ENCODE measurements around the gene NUTM2B.
"Not testable (repeated sequence)": the region's sequence is repeated elsewhere in the genome, so short reads cannot be mapped to it uniquely, and the experiment has no call there.

The NUTM2B gene, protein sequence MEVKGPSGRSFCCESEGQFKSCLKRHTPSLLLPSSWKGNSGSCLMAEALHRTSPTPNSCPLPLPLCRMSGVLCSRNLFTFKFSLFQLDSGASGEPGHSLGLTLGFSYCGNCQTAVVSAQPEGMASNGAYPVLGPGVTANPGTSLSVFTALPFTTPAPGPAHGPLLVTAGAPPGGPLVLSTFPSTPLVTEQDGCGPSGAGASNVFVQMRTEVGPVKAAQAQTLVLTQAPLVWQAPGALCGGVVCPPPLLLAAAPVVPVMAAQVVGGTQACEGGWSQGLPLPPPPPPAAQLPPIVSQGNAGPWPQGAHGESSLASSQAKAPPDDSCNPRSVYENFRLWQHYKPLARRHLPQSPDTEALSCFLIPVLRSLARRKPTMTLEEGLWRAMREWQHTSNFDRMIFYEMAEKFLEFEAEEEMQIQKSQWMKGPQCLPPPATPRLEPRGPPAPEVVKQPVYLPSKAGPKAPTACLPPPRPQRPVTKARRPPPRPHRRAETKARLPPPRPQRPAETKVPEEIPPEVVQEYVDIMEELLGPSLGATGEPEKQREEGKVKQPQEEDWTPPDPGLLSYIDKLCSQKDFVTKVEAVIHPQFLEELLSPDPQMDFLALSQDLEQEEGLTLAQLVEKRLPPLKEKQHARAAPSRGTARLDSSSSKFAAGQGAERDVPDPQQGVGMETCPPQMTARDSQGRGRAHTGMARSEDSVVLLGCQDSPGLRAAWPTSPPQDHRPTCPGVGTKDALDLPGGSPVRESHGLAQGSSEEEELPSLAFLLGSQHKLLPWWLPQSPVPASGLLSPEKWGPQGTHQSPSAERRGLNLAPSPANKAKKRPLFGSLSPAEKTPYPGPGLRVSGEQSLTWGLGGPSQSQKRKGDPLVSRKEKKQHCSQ

DNA sequence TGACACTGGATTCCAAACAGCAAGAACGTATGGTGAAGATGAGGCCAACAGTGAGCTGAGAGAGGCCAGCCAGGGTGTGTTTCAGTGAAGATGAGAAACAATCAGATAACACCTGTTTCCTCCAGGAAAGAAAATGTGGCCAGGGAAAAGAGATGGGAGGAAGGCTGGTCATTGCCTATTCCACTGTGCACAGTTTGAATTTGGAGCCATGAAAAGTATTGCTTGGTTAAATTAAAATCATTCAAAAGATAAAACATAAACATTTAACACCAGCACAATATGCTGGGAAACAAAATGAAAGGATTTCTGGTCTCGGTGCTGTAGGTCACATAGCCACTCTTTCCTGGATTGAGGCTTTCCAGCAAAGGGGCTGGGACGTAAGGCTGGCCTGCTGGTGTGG is at the start of gene NUTM2B:
Gene NUTM2B (plus strand): TSS at position 301 of the 400 bp plus-strand sequence. CDS start 383 bp downstream, outside the sequence.
- DNase-seq (ENCODE audit: low spot score) = not testable (repeated sequence)

DNA sequence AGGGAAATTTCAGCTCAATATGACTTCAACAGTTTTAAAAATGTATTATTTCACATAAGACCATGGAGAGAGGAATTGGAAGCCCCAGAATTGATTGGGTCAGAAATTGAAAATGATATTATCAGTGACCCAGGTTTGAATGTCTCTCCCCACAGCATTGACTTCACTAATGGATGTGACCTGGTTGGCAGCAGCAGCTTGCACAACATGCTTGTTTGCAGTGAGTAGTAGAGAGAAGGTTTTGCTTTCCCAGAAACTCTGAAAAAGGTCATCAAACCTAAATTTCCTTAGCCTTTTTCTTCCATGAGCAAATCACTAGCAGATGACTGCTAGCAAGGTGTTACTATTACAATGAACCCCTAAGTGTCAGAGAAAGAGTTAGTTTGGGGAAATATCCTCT is 39.7 kb upstream of the NUTM2B start:
- DNase-seq (ENCODE audit: low spot score) = not testable (repeated sequence)

DNA sequence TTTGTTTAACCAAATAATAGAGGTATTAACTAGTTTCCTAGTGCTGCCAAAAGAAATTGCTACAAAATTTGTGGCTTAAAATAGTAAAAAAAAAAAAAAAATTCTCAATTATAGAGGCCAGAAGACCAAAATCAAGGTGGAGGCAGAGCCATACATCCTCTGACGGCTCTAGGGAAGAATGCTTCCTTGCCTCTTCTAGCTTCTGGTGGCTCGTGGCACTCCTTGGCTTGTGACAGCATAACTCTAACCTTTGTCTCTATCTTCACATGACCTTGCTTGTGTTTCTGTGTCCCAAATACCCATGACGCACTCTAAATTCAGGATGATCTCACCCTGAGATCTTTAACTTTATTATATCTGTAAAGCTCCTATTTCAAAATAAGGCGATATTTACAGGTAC is 38.3 kb upstream of the NUTM2B start:
- not testable (repeated sequence) for DNase-seq (ENCODE audit: low spot score)

DNA sequence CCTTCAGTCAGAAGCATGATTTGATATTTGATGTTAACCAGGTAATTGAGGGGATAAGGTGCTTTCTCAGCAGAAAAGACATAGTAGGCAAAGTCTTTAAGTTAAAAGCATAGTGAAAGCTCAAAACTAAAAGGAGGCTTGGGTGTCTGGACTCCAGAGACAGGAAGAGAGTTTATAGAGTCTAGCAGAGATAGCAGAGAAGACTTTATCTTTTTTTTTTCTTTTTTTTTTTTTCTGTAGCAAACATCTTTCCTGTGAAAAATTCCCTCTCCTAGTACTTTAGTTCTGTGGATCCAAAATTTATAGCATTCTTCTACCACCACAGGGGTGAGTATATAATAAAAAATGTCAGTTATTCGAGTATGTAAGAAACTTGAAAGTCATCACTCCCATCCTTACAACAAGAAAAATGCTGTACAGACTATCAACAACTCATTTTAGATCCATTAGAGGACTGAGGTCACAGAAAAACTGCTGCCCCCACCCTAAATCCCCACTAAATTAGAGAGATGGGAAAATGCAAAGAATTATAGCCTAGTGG is 33.7 kb upstream of the NUTM2B start:
- DNase-seq (ENCODE audit: low spot score) = not testable (repeated sequence)

DNA sequence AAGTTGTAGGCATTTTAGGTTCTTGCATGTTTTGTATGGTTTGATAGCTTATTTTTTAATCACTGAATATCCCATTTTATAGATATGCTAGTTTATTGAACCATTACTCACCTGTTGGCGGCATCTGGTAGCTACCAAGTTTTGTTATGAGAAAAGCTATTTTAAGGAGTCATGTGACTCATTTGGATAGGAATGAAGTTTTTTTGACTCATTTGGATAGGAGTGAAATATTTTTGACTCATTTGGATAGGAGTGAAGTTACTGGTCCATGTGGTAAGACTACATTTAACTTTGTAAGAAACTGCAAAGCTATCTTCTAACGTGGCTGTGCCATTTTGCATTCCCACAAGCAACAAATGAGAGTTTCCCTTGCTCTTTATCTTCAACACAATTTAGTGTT is 28.1 kb upstream of the NUTM2B start:
- peak; percentile 1 for DNase-seq (ENCODE audit: low spot score)

DNA sequence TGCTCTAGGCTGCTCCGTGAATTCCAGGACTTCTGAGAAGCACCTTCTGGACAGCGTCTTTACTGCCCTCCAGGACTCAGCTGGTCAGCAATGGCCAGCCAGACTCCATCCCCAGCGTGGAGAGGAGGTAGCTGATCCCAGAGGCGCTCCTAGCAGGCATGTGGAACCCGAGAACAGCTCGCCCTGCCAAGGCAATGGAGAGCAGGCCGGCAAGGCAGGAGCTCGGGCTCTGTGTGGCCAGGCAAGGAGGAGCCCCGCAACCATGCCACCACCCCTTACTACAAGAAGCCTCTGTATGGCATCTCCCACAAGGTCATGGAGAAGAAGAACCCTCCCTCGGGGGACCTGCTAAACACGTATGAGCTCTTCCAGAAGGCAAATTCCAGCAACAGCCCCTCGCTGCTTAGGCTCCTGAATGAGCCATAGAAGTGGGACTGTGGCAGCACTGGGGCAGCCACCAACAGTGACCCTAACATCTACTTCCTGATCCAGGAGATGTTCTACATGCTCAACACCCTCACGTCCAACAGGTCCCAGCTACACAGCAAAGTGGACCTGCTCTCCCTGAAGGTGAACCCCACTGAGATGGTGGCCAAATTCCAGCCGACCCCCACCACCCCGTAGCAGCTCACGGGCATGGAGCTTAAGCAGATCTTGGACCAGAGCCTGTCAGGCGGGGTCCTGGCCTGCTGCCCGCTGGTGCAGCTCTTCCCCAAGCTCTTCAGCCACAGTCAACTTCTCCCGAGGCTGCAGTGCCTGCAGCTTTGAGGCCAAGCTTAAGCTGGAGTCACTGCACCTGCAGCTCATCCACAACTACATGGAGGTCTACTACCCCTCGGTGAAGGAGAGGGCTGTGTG is 19.8 kb upstream of the NUTM2B start:
- not testable (repeated sequence) for DNase-seq (ENCODE audit: low spot score)

DNA sequence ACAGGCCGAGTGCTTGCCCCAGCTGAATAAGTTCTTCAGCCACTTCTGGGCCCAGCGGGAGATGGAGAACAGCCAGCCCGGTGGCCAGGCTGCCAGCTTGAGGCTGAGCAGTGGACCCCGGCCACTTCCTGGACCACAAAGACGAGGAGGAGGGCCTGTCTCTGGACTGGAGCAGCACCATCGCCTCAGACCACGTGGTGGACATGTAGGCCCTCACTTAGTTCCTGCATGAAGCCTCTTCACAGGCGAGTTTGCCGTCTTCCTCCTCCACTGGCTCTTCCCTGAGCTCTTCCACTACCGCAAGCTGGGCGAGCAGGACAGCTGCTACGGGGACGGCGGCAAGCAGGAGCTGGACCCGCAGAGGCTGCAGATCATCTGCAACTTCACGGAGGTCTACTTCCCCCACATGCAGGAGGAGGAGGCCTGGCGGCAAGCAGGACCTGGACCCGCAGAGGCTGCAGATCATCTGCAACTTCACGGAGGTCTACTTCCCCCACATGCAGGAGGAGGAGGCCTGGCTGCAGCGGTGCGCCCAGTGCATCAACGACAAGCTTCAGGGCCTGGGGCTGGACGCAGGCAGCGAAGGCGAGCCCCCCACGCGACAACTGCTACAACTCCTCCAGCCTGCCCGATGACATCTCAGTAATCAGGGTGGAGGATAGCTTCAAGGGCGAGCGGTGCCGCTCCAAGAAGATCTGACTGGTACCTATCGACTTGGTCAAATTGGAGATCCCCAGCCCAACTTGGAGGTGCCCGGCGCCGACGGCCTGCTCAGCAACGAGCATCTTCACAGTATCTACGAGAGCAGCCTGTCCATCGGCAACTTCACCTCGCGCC is 18.9 kb upstream of the NUTM2B start:
- not testable (repeated sequence) for DNase-seq (ENCODE audit: low spot score)

DNA sequence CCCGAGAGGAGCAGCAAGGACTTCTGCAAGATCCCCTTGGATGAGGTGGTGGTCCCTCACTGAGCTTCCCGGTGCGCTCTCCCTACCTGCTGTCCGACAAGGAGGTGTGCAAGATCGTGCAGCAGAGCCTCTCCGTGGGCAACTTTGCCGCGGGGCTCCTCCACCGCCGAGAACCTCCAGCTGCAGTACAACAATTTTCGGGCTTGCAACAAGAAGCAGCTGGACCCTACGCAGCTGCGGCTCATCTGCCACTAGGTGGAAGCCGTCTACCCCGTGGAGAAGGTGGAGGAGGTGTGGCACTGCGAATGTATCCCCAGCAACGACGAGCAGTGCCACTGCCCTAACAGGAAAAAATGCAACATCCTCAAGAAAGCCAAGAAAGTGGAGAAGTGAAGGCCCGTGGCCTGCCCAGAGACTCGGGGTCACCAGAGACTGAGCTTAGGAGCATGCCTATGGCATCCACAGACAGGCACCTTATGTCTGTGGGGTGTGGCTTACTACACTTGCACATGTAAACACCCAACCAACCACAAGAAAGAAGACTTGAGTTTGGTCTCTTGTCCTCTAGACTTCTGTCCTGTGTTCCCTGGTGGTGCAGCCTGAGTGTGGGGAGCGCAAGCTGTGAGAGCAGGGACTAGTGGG is 17.9 kb upstream of the NUTM2B start:
- DNase-seq (ENCODE audit: low spot score) = peak; percentile 54

DNA sequence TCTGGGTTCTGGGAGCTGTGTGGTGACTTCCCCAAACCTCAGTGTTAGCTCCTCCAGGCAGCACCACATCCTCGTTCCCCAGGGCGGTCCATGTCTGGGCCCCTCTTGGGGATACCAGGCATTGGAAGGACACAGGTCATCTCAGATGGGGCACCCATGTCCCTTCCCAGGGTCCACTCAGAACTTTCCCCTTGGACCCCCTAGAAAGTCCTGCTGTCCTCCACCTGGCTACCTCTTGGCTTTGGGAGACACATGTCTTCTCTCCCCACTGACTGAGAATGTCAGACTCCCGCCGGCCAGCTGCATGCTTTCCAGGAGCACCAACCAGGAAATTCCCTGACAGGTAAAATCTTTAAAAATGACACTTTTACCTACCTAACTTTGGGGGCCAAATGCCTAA is 16.4 kb upstream of the NUTM2B start:
- DNase-seq (ENCODE audit: low spot score) = not testable (repeated sequence)

DNA sequence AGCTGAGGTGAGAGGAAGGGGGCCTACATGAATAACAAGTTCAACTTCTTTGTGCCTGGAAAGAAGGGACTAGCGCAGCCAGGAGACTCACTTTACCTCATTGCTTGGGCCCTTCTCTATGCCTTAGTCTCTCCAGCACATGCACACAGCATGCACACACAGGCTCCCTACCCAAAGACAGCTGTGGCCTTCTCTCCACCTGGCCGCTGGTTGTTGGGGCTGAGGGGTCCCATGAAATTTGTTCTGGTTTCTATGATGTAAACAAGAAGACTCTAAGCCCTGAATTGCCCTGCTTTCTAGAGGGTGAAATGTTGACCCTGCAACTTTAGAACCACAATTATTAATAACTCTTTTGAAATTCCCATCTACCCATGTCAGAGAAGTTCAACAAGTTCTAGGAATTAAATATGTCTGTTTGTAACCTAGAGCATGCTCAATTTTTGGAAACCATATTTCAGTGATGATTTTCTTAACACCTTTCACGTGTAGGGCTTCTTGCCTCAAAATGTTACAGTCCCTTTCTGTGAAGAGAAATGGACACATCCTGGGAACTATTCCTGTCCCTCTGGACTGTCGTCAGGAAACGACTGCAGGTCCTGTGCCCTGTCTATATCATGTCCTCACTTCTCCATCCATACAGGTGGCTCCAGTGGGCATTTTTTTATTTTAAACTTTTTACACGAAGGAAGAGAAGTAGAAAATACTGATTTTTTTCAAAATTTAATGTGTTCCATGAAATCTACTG is 15.4 kb upstream of the NUTM2B start:
- DNase-seq (ENCODE audit: low spot score) = not testable (repeated sequence)

DNA sequence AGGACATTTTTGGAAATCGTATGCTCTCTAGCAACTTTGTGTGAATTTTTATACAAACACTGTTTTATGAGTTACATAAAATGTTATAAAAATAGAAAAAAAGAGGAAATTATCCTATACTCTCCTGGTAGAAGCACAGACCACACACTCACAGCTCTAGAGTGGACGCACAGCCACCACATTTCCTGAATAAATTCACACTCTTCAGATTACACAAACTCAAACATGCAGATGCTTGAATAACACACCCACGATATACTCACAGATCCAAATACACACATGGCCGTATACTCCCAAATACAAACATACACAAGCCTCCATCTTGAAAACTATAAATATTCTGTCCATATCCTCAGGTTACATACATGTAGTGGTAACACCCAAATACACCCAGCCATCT is 14.2 kb upstream of the NUTM2B start:
- not testable (repeated sequence) for DNase-seq (ENCODE audit: low spot score)

DNA sequence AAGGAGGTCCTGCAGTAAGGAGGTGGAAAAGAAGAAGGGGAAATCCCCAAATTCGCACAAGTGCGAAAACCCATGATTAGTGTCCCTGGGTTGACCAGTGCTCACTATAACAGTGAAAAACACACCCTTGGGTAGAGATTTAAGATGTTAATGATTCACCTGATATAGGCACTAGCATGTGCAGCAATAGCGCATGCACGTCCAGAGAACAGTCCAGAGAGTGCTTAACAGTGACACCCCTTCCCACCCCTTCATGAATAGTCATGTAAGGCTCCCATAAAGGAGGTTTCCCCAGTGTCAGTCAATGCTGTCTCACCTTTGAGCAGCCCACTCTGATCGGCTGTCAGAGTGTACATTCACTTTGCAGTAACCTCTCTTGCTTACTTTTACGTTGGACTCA is 6.4 kb upstream of the NUTM2B start:
- not testable (repeated sequence) for DNase-seq (ENCODE audit: low spot score)

DNA sequence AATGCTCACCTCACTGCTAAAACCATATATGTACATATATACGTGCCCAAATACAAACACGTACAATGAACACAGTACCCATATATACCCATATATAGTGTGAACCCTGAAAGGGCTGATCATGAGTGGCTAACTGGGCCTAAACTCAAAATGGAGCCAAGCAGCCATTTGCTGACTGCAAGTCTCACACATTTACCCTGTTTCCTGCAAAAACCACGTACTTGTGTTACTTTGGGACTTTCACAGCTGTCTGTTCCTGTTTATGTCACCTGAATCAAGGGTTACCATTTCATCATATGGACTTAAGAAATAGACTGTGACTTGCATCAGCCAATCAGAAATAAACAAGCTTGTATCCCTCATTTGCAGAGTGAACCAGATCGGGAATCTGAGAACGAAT is 5.9 kb upstream of the NUTM2B start:
- not testable (repeated sequence) for DNase-seq (ENCODE audit: low spot score)

DNA sequence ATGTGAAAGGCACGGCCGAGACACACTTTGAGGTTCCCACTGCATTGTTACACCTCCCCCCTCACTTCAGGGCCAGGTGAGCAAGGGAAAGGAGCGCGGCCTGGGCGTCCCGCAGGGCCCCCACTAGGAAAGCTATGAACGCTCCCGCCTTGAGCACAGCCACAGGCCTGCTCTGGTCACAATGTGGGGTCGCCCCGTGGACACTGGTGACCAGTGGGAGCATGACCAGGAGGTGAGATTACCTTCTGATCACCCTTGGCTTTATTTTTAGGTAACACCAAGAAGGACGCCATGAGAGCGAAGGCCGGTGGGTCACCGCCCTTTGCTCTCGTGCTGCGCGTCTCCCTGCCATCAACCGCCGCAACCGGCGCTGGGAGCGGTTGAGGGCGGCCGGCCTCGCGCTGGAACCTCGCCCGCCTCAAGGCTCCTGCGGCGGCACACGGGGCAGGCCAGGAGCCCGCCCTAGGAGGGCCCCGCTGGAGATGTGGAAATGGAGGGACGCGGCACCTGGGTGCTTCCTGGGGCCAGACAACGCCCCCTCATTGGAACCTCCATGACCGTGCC is 2.6 kb upstream of the NUTM2B start:
- not testable (repeated sequence) for DNase-seq (ENCODE audit: low spot score)

DNA sequence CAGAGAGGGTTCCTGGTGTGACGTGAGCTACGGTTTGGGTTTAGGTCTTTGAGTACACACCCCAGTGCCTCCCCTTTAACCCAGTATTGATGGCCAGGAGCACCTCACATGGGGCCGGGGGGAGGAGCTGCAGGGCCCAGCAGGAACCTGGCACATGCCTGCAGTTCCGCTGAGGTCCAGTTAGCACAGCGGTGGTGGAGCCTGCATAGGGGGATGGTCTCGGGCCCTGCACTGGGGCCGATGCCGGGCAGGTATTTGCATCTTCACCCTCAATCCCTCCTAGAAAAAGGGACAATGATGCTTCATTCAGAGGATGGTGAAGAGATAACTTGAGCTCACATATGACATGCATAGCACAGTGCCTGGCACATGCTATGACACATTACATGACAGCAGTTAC is 4.0 kb downstream of the NUTM2B start:
- DNase-seq (ENCODE audit: low spot score) = not testable (repeated sequence)

DNA sequence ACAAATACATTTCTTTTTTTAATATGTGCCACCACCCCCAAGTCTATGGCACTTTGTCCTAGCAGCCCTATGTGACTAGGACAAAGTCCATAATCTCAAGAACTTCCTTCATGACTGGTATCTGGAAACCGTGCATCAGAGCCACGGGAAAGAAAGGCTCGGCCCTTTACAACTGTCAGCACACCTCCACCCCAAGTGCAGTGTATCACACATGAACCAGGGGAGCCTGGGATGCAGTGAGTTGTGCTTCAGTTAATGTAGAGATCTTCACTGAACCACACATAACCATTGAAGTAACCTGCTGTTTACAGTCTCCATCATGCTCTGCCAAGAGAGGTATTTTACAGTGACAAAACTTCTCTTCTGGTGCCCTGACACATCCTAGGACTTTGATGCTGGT is 11.9 kb downstream of the NUTM2B start:
- DNase-seq (ENCODE audit: low spot score) = not testable (repeated sequence)

DNA sequence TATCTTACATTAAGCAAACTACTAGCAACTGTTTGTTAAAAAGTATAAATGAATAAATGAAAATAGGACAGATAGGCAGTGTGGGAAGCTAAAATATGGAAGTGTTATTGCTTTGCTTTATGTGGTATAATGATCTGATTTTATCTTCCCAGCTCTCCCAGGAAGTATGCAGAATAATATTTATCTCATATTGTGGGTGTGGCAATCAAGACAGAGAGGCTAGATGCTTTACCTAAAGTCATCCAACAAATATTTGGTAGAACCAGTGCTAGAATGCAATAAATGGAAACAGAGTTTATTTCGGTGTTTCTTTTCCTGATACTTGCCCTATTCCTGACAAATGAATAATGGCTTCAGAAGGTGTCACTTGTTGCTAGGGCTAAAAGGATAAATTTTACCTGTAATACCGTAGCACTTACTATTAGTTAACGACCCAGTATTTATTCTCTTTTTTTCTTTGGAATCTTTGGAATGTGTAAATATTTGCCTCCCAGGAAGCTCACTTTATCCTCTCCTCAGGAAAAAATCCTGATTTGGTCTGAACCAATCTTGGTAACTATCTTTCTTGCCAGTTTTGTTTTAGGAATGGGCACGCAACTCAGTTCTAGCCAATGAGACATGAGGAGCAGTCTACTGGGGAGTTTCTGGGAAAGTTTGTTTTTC is 14.0 kb downstream of the NUTM2B start:
- DNase-seq (ENCODE audit: low spot score) = not testable (repeated sequence)

DNA sequence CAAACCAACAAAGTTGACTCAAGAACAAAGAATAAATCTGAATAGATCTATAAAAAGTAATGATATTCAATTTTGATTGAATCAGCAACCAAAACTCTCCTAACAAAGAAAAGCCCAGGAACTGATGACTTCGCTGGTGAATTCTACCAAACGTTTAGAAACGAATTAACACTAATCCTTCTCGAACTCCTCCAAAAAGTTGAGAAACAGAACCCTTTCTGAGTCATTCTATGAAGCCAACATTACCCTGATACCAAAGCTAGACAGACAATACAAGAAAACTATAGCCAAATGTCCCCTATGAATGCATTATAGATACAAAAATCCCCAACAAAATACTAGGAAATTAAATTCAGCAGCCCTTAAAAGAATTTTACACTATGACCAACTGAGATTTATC is 17.0 kb downstream of the NUTM2B start:
- not testable (repeated sequence) for DNase-seq (ENCODE audit: low spot score)

DNA sequence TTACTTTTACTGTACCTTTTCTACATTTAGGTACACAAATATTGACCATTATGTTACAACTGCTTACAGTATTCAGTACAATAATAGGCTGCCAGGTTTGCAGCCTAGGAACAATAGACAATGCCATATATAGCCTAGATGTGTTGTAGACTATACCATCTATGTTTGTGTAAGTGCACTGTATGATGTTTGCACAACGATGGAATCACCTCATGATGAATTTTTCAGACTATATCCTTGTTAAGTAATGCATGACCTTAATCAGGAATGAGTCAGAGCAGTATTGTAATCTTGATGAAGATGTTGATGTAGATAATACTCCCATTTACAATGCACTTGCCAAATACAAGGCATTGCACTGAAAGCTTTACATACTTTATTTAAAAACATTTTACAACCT is 23.6 kb downstream of the NUTM2B start:
- DNase-seq (ENCODE audit: low spot score) = peak; percentile 2

Measured in kidney tubule cell (primary cell).